ENCODE measurements around the gene KRT3. TPM values are rescaled to one million over a fixed set of nuclear protein-coding genes. Genes with fewer than 3 reads are reported as not detected.

KRT3 gene
- total RNA-seq, 1 experiment from 2014 or later, result not detected

- TF ChIP-seq ZNF274 (IDR thresholded peaks at IDR 0.05; ENCODE audit: low read depth, low read length) (no peak), SP1 (IDR thresholded peaks at IDR 0.05; ENCODE audit: low read depth) (no peak), YY1 (IDR thresholded peaks at IDR 0.05; ENCODE audit: extremely low read depth, insufficient replicate concordance, low read depth, low read length) (no peak)
- TF ChIP-seq, protein P1, sequence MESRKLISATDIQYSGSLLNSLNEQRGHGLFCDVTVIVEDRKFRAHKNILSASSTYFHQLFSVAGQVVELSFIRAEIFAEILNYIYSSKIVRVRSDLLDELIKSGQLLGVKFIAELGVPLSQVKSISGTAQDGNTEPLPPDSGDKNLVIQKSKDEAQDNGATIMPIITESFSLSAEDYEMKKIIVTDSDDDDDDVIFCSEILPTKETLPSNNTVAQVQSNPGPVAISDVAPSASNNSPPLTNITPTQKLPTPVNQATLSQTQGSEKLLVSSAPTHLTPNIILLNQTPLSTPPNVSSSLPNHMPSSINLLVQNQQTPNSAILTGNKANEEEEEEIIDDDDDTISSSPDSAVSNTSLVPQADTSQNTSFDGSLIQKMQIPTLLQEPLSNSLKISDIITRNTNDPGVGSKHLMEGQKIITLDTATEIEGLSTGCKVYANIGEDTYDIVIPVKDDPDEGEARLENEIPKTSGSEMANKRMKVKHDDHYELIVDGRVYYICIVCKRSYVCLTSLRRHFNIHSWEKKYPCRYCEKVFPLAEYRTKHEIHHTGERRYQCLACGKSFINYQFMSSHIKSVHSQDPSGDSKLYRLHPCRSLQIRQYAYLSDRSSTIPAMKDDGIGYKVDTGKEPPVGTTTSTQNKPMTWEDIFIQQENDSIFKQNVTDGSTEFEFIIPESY (IDR thresholded peaks at IDR 0.05; ENCODE audit: extremely low read depth, insufficient replicate concordance, low read length), result no peak
Observed at GRCh38 chr12:52812749-52813148, 16.8 kb upstream of the KRT3 start (continued).

- TF ChIP-seq ZNF274 (IDR thresholded peaks at IDR 0.05; ENCODE audit: low read depth, low read length), result no peak
- no peak for TF ChIP-seq CBX3 (IDR thresholded peaks at IDR 0.05; ENCODE audit: low read depth)
- TF ChIP-seq, protein P2, sequence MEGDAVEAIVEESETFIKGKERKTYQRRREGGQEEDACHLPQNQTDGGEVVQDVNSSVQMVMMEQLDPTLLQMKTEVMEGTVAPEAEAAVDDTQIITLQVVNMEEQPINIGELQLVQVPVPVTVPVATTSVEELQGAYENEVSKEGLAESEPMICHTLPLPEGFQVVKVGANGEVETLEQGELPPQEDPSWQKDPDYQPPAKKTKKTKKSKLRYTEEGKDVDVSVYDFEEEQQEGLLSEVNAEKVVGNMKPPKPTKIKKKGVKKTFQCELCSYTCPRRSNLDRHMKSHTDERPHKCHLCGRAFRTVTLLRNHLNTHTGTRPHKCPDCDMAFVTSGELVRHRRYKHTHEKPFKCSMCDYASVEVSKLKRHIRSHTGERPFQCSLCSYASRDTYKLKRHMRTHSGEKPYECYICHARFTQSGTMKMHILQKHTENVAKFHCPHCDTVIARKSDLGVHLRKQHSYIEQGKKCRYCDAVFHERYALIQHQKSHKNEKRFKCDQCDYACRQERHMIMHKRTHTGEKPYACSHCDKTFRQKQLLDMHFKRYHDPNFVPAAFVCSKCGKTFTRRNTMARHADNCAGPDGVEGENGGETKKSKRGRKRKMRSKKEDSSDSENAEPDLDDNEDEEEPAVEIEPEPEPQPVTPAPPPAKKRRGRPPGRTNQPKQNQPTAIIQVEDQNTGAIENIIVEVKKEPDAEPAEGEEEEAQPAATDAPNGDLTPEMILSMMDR (IDR thresholded peaks at IDR 0.05 in 2 of 3, conservative IDR thresholded peaks at IDR 0.05 in 1 of 3; ENCODE audit: borderline replicate concordance in 1 of 3, insufficient read depth in 1 of 3, low read depth in 2 of 3, low read length in 2 of 3), result no peak
- TF ChIP-seq, protein P3, sequence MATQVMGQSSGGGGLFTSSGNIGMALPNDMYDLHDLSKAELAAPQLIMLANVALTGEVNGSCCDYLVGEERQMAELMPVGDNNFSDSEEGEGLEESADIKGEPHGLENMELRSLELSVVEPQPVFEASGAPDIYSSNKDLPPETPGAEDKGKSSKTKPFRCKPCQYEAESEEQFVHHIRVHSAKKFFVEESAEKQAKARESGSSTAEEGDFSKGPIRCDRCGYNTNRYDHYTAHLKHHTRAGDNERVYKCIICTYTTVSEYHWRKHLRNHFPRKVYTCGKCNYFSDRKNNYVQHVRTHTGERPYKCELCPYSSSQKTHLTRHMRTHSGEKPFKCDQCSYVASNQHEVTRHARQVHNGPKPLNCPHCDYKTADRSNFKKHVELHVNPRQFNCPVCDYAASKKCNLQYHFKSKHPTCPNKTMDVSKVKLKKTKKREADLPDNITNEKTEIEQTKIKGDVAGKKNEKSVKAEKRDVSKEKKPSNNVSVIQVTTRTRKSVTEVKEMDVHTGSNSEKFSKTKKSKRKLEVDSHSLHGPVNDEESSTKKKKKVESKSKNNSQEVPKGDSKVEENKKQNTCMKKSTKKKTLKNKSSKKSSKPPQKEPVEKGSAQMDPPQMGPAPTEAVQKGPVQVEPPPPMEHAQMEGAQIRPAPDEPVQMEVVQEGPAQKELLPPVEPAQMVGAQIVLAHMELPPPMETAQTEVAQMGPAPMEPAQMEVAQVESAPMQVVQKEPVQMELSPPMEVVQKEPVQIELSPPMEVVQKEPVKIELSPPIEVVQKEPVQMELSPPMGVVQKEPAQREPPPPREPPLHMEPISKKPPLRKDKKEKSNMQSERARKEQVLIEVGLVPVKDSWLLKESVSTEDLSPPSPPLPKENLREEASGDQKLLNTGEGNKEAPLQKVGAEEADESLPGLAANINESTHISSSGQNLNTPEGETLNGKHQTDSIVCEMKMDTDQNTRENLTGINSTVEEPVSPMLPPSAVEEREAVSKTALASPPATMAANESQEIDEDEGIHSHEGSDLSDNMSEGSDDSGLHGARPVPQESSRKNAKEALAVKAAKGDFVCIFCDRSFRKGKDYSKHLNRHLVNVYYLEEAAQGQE (IDR thresholded peaks at IDR 0.05; ENCODE audit: low read depth), result no peak
- no peak for TF ChIP-seq POLR2A (IDR thresholded peaks at IDR 0.05; ENCODE audit: borderline replicate concordance, extremely low read depth, insufficient read depth, insufficient read length)
- TF ChIP-seq EZH2 (IDR thresholded peaks at IDR 0.05), result no peak
- no peak for TF ChIP-seq SP1 (IDR thresholded peaks at IDR 0.05; ENCODE audit: low read depth)
- no peak for TF ChIP-seq YY1 (IDR thresholded peaks at IDR 0.05; ENCODE audit: extremely low read depth, insufficient replicate concordance, low read depth, low read length)
- TF ChIP-seq, protein P4, sequence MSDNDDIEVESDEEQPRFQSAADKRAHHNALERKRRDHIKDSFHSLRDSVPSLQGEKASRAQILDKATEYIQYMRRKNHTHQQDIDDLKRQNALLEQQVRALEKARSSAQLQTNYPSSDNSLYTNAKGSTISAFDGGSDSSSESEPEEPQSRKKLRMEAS (IDR thresholded peaks at IDR 0.05), result no peak
- no peak for TF ChIP-seq CEBPB (IDR thresholded peaks at IDR 0.05; ENCODE audit: low read depth)
- no peak for TF ChIP-seq RAD21 (IDR thresholded peaks at IDR 0.05; ENCODE audit: low read depth)
- TF ChIP-seq SRF (IDR thresholded peaks at IDR 0.05; ENCODE audit: low read depth), result no peak
- no peak for ATAC-seq
- RAD21 ChIA-PET (ENCODE audit: low non-redundant PET in 1 of 2, low total read pairs in 2 of 2, uncharacterized antibody in 2 of 2, unreplicated experiment in 2 of 2), result no interaction called here
Observed at GRCh38 chr12:52812073-52812400, 16.1 kb upstream of the KRT3 start.

More at GRCh38 chr12:52812073-52812400, 16.1 kb upstream of the KRT3 start:
- H4K20me1 ChIP-seq (ENCODE audit: insufficient read depth), result no peaks in the 10 kb centered on the region
- H3K27ac ChIP-seq (ENCODE audit: low read depth, low read length), result no peak overlapping the region
- no peaks in the 10 kb centered on the region for H3K9me3 ChIP-seq (ENCODE audit: control insufficient read depth in 1 of 2, insufficient read depth in 1 of 2, low read depth in 1 of 2, low read length in 2 of 2)
- intact Hi-C loops (cut with micrococcal nuclease), result no loop called here
- H3K4me2 ChIP-seq (ENCODE audit: low read length), result no peak overlapping the region
- no peaks in the 10 kb centered on the region for H3K79me2 ChIP-seq (ENCODE audit: insufficient read depth, low read length)
- POLR2A ChIA-PET, result no interaction called here
- no peaks in the 10 kb centered on the region for H3K9me2 ChIP-seq (ENCODE audit: insufficient read depth)
- no peaks in the 10 kb centered on the region for H3K36me3 ChIP-seq (ENCODE audit: control insufficient read depth in 1 of 2, insufficient read depth in 2 of 2, low read length in 2 of 2)
- H3K9ac ChIP-seq (ENCODE audit: low read length), result no peak overlapping the region
- no TSS peak for BruUV-seq (replicated peaks)
- no peak overlapping the region for H2AFZ ChIP-seq (ENCODE audit: low read depth, low read length, poor library complexity, severe bottlenecking)
- H3K4me1 ChIP-seq (ENCODE audit: control insufficient read depth in 1 of 2, insufficient read depth in 2 of 2, low read length in 2 of 2), result no peaks in the 10 kb centered on the region
- H3K4me3 ChIP-seq (replicated peaks in 1 of 2; ENCODE audit: low read depth in 1 of 2, low read length in 2 of 2), result no peak overlapping the region
- CTCF ChIA-PET, result no interaction called here
- H3K27me3 ChIP-seq (ENCODE audit: insufficient read depth, low read length), result peaks cover 10% of the 10 kb centered on the region; the same call in 1 of the 2 replicates
- DNase-seq (ENCODE audit: low read depth, low spot score), result no peak

Data from HCT116 (cell line).